Nephron progenitor cell (in vitro differentiated cells): ENCODE measurements around the gene GNL3.

ENCODE experiments used
- DNase-seq: peaks from one replicate; pipeline ENCODE4 v3.0.0; 2021
- H3K27ac Mint-ChIP-seq: 2 replicates; pipeline ENCODE4 v1.8.0; 2021; ENCODE audit warnings: mild to moderate bottlenecking, moderate library complexity, mixed read lengths
- H3K27me3 Mint-ChIP-seq: 2 replicates; pipeline ENCODE4 v1.8.0; 2021; ENCODE audit warnings: mild to moderate bottlenecking, low read depth, mixed read lengths; ENCODE audit not compliant: poor library complexity
- H3K36me3 Mint-ChIP-seq: 2 replicates; pipeline ENCODE4 v1.8.0; 2021; ENCODE audit warnings: low read depth, mixed read lengths
- H3K4me1 Mint-ChIP-seq: 2 replicates; pipeline ENCODE4 v1.8.0; 2021; ENCODE audit warnings: mixed read lengths
- H3K4me3 Mint-ChIP-seq: 2 replicates; pipeline ENCODE4 v1.8.0; 2021; ENCODE audit warnings: mild to moderate bottlenecking, moderate library complexity, mixed read lengths
- H3K9me3 Mint-ChIP-seq: 2 replicates; pipeline ENCODE4 v1.8.0; 2021; ENCODE audit warnings: mild to moderate bottlenecking, moderate library complexity, mixed read lengths
- CTCF ChIP-seq: fragments of 200-600 bp; sonication (generic); IDR thresholded peaks from 2 replicates; pipeline ENCODE4 v1.5.0; 2021; ENCODE audit warnings: antibody characterized with exemption

The GNL3 gene

DNA sequence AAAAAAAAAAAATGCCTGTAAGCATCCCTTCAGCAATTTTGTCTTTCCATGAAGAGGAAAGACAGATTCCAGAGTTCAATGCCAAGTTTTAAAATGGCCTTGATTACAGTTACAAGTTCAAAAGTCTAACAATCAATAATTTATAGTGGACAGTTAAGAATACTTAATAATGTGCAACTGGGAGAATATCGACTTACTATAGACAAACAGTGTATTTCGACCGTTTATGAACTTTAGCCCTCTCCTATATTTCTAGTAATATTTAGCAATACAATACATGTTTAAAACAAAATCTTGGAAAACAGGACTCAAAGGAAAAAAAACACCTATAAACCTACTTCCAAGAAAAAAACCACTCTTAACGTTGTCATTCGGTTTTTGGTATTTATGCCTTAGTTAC lies 1.6 kb upstream of the GNL3 start:
- DNase-seq: no peak
- H3K27ac Mint-ChIP-seq: peak overlapping the region; percentile 28
- peaks cover 66% of the 10 kb centered on the region for H3K4me1 Mint-ChIP-seq
- H3K4me3 Mint-ChIP-seq: peak overlapping the region; percentile 95
- H3K27me3 Mint-ChIP-seq: no peaks in the 10 kb centered on the region
- no peaks in the 10 kb centered on the region for H3K9me3 Mint-ChIP-seq
- TF ChIP-seq CTCF: no peak
- peaks cover 43% of the 10 kb centered on the region for H3K36me3 Mint-ChIP-seq

- Mint-ChIP-seq H3K27ac (peak overlapping the region; percentile 95), H3K36me3 (peaks cover 43% of the 10 kb centered on the region), H3K4me3 (peak overlapping the region; percentile 95), H3K9me3 (no peaks in the 10 kb centered on the region), H3K4me1 (peaks cover 66% of the 10 kb centered on the region), H3K27me3 (no peaks in the 10 kb centered on the region)
- DNase-seq: peak; percentile 78
- TF ChIP-seq CTCF: no peak
Observed at GRCh38 chr3:52685285-52685708, 535 bp upstream of the GNL3 start.

GRCh38 chr3:52688266-52688665 lies 2.4 kb downstream of the GNL3 start:
- Mint-ChIP-seq H3K27ac (no peak overlapping the region), H3K4me1 (peaks cover 46% of the 10 kb centered on the region), H3K36me3 (peaks cover 55% of the 10 kb centered on the region), H3K9me3 (no peaks in the 10 kb centered on the region), H3K4me3 (peak overlapping the region; percentile 65), H3K27me3 (no peaks in the 10 kb centered on the region)
- DNase-seq: no peak
- no peak for TF ChIP-seq CTCF

DNA sequence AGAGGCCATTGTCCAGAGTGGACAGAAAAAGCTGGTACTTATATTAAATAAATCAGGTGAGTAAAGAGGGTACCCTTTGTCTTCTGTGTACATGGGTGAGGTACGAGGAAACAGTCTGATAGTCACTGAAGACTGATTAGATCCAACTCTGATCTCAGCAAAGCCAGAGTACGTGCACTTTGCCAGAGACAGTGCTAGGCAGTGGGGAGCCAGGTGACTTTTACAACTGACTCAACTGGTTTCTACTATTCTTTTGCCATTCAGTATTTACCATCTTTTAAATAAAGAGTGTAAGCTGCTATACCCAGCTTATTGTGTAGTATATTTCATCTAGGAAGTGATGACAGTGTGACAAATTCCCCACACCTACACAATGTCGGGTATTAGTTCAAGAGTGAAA lies 3.3 kb downstream of the GNL3 start:
- DNase-seq: no peak
- H3K4me1 Mint-ChIP-seq: peaks cover 37% of the 10 kb centered on the region
- H3K27me3 Mint-ChIP-seq: no peaks in the 10 kb centered on the region
- H3K9me3 Mint-ChIP-seq: no peaks in the 10 kb centered on the region
- no peak overlapping the region for H3K4me3 Mint-ChIP-seq
- TF ChIP-seq CTCF: no peak
- H3K36me3 Mint-ChIP-seq: peaks cover 63% of the 10 kb centered on the region
- H3K27ac Mint-ChIP-seq: peak overlapping the region; percentile 68

DNA sequence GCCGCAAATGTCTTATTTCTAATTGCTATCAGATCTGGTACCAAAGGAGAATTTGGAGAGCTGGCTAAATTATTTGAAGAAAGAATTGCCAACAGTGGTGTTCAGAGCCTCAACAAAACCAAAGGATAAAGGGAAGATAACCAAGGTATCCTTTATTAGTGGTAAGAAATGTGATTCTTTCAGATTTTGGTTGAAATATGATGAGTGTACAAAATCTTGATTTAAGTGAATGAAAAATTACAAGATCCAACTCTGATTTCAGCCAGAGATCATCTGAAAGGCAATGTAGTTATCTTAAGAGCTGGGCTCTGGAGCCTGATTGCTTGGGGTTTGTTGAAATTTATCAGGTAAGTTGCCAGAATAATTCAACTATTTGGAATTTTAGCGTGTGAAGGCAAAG lies 4.7 kb downstream of the GNL3 start:
- Mint-ChIP-seq H3K27ac (peak overlapping the region; percentile 74), H3K36me3 (peaks cover 77% of the 10 kb centered on the region), H3K9me3 (no peaks in the 10 kb centered on the region), H3K4me3 (no peak overlapping the region), H3K27me3 (no peaks in the 10 kb centered on the region), H3K4me1 (peaks cover 29% of the 10 kb centered on the region)
- DNase-seq: no peak
- no peak for TF ChIP-seq CTCF

DNA sequence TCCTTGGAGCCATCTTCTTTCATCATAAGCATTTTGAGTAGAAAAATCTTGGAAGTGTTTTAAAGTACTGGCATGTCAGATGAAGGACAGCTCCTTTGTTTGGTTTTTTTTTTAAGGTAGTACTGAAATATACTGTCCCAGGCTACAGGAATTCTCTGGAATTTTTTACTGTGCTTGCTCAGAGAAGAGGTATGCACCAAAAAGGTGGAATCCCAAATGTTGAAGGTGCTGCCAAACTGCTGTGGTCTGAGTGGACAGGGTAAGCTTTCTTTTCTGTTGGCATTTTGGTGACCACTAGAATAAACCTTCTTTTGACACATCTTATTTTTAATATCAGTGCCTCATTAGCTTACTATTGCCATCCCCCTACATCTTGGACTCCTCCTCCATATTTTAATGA lies 7.2 kb downstream of the GNL3 start:
- peak overlapping the region; percentile 75 for H3K27ac Mint-ChIP-seq
- no peaks in the 10 kb centered on the region for H3K9me3 Mint-ChIP-seq
- no peak for TF ChIP-seq CTCF
- H3K4me3 Mint-ChIP-seq: no peak overlapping the region
- peaks cover 80% of the 10 kb centered on the region for H3K36me3 Mint-ChIP-seq
- peaks cover 9% of the 10 kb centered on the region for H3K4me1 Mint-ChIP-seq
- no peaks in the 10 kb centered on the region for H3K27me3 Mint-ChIP-seq
- no peak for DNase-seq
